ENCODE measurements around the gene HJV. TPM values are rescaled to one million over a fixed set of nuclear protein-coding genes. Genes with fewer than 3 reads are reported as not detected.

The HJV gene
- total and polyA plus RNA-seq, 5 donors: 65.1 to 164 (median 107) TPM

- Histone ChIP-seq H3K4me3 (ENCODE audit: low read length) (no peak overlapping the region), H3K27ac (ENCODE audit: low read length) (no peak overlapping the region), H3K9me3 (ENCODE audit: control insufficient read depth, low read length) (no peaks in the 10 kb centered on the region), H3K27me3 (ENCODE audit: control insufficient read depth, insufficient read depth) (no peaks in the 10 kb centered on the region), H3K4me1 (ENCODE audit: control insufficient read depth, insufficient read depth, low read length) (no peaks in the 10 kb centered on the region)
- intact Hi-C loops (cut with DNase I): no loop called here
- WGBS: 81% methylated on average over 7 of the region's 7 CpGs
- DNase-seq (no peak), ATAC-seq (no peak)
Observed at GRCh38 chr1:145972580-145972979, 49.0 kb downstream of the HJV start.

Other genes starting within 250 kb of the HJV start
- 10 to 100 TPM; 38.6 to 53.0 (median 42.7) TPM for gene RNF115, start 197.6 kb downstream of the HJV start, total RNA-seq
- gene RNF115, start 197.6 kb downstream of the HJV start, polyA plus RNA-seq: 26.4 TPM
- gene POLR3C, start 197.5 kb downstream of the HJV start, total RNA-seq: 10 to 100 TPM; 14.7 to 15.9 (median 14.8) TPM
- 8.7 TPM for gene POLR3C, start 197.5 kb downstream of the HJV start, polyA plus RNA-seq
- 1 to 10 TPM; 4.1 to 7.2 (median 5.1) TPM for gene NUDT17, start 176.1 kb downstream of the HJV start, total RNA-seq
- 5.8 TPM for gene NUDT17, start 176.1 kb downstream of the HJV start, polyA plus RNA-seq
- gene PIAS3, start 162.7 kb downstream of the HJV start, total RNA-seq: 10 to 100 TPM; 16.9 to 19.4 (median 18.8) TPM
- 16.6 TPM for gene PIAS3, start 162.7 kb downstream of the HJV start, polyA plus RNA-seq
- 1 to 10 TPM; 1.9 to 2.3 (median 2.1) TPM for gene ANKRD35, start 135.9 kb downstream of the HJV start, total RNA-seq
- 1.4 TPM for gene ANKRD35, start 135.9 kb downstream of the HJV start, polyA plus RNA-seq
- 10 to 100 TPM; 10.2 to 29.0 (median 12.6) TPM for gene ITGA10, start 111.7 kb downstream of the HJV start, total RNA-seq
- 5.6 TPM for gene ITGA10, start 111.7 kb downstream of the HJV start, polyA plus RNA-seq
- gene PEX11B, start 103.0 kb downstream of the HJV start, total RNA-seq: 10 to 100 TPM; 21.4 to 23.7 (median 22.4) TPM
- gene PEX11B, start 103.0 kb downstream of the HJV start, polyA plus RNA-seq: 22.8 TPM
- gene RBM8A, start 94.3 kb downstream of the HJV start, total RNA-seq: 10 to 100 TPM; 68.6 to 94.5 (median 74.4) TPM
- gene RBM8A, start 94.3 kb downstream of the HJV start, polyA plus RNA-seq: 64.1 TPM
- 10 to 100 TPM; 25.4 to 39.2 (median 28.4) TPM for gene LIX1L, start 63.7 kb downstream of the HJV start, total RNA-seq
- gene LIX1L, start 63.7 kb downstream of the HJV start, polyA plus RNA-seq: 11.9 TPM
- gene ANKRD34A, start 57.2 kb downstream of the HJV start, total RNA-seq: 1 to 10 TPM; 1.7 to 3.9 (median 3.7) TPM
- gene ANKRD34A, start 57.2 kb downstream of the HJV start, polyA plus RNA-seq: 1.8 TPM
- 10 to 100 TPM; 51.4 to 54.4 (median 52.5) TPM for gene POLR3GL, start 57.0 kb downstream of the HJV start, total RNA-seq
- 94.7 TPM for gene POLR3GL, start 57.0 kb downstream of the HJV start, polyA plus RNA-seq
- 100 to 1,000 TPM; 548 to 806 (median 632) TPM for gene TXNIP, start 25.2 kb downstream of the HJV start, total RNA-seq
- 943 TPM for gene TXNIP, start 25.2 kb downstream of the HJV start, polyA plus RNA-seq
- gene NBPF10, start 123.1 kb upstream of the HJV start, total RNA-seq: 1 to 10 TPM in 3 of 4 donors, under 1 TPM in 1; 0.99 to 1.3 (median 1.3) TPM
- 0.48 TPM for gene NBPF10, start 123.1 kb upstream of the HJV start, polyA plus RNA-seq
- 10 to 100 TPM; 11.6 to 19.8 (median 14.1) TPM for gene NOTCH2NLA, start 207.3 kb upstream of the HJV start, total RNA-seq
- gene NOTCH2NLA, start 207.3 kb upstream of the HJV start, polyA plus RNA-seq: 12.7 TPM